Lower leg skin (tissue), 4 donors: ENCODE results near the gene NKD1. TPM values are rescaled to one million over a fixed set of nuclear protein-coding genes. Genes with fewer than 3 reads are reported as not detected.
"Not testable (repeated sequence)": the region's sequence is repeated elsewhere in the genome, so short reads cannot be mapped to it uniquely, and the experiment has no call there.

ENCODE experiments used
- DNase-seq, 2 donors: peaks; one replicate each; pipeline ENCODE4 v3.0.0-alpha.2; 2019; ENCODE audit warnings: low spot score in 2 of 2
- H3K4me3 ChIP-seq: fragments of 200-600 bp; sonication (generic); 2 replicates; pipeline ENCODE4 v1.5.1; 2017; ENCODE audit warnings: mild to moderate bottlenecking, low read depth; ENCODE audit not compliant: poor library complexity, severe bottlenecking
- POLR2A ChIP-seq, 2 donors: fragments of 450-650 bp; IDR thresholded peaks; one replicate each; pipeline ENCODE4 v1.6.1; 2016 to 2017; ENCODE audit warnings: antibody characterized with exemption in 2 of 2, mild to moderate bottlenecking in 1 of 2, moderate library complexity in 1 of 2
- WGBS, 2 donors: methylation state at CpG; one replicate each; pipeline ENCODE4 v1.1.5; 2018; 5-methylcytosine and 5-hydroxymethylcytosine counted together
- intact Hi-C: fragments of 100-400 bp; cut with DNase I; formaldehyde crosslinking; loops from one replicate; pipeline ENCODE4 v1.15.0; 2023; ENCODE audit warnings: low total_unique reads
- total RNA-seq, 4 donors: library from RNA; depleted of rRNA; stranded (reverse); fragments of >200 nt; gene quantifications; one replicate each; pipeline ENCODE4 v1.1.0, GENCODE V29; 2016
- TF ChIP-seq, protein P1 (sequence below), 3 donors: fragments of 450-650 bp; IDR thresholded peaks; one replicate each; pipeline ENCODE4 v1.5.1; 2016; ENCODE audit warnings: antibody characterized with exemption in 3 of 3, mild to moderate bottlenecking in 3 of 3, moderate library complexity in 2 of 3

NKD1 gene
- total RNA-seq, 4 donors from 2014 or later, result 5.1 to 15.2 (median 7.2) TPM

DNA sequence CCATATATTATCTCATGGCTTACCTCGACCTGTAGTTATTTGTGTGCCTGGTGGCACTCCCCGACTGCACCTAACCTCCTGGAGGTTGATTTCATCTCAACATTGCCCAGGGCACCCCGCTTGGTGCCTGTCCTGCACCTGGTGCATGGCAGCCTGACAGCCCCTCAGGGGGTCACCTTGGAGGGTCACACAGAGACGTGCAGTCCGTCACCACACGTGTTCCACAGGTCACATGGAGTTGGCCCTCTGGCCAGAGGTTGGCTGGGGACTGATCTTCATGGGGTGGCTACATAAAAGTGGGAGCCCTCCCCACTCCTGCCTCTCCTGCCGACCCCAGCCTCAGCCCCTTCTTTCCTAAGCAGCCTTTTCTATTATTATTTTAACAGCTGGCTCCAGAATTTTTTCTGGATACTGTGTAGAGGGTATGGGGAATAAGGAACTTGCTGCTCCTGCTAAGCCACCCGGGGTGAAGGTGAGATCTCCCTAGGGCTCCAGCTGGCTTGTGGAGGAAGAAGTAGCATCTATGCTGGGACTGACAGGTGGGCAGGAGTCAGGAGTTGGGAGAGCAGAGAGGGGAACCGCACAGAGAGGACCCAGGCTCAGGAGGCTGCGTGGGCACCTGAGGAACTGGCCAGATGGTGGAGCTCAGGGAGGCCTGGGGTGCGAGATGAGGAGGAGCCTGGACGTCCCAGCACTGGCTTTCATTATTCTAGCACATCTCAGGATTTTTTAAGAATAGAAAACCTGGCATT, 12.5 kb upstream of the NKD1 start:
- WGBS, 2 donors, result 80 to 84% methylated on average over 12 of the region's 12 CpGs
- intact Hi-C loops, result no loop called here
- peak in 1 of 2 donors; percentile 65 for DNase-seq
- H3K4me3 ChIP-seq, result no peak overlapping the region
- TF ChIP-seq, protein P1, sequence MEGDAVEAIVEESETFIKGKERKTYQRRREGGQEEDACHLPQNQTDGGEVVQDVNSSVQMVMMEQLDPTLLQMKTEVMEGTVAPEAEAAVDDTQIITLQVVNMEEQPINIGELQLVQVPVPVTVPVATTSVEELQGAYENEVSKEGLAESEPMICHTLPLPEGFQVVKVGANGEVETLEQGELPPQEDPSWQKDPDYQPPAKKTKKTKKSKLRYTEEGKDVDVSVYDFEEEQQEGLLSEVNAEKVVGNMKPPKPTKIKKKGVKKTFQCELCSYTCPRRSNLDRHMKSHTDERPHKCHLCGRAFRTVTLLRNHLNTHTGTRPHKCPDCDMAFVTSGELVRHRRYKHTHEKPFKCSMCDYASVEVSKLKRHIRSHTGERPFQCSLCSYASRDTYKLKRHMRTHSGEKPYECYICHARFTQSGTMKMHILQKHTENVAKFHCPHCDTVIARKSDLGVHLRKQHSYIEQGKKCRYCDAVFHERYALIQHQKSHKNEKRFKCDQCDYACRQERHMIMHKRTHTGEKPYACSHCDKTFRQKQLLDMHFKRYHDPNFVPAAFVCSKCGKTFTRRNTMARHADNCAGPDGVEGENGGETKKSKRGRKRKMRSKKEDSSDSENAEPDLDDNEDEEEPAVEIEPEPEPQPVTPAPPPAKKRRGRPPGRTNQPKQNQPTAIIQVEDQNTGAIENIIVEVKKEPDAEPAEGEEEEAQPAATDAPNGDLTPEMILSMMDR (IDR thresholded peaks at IDR 0.05), result no peak

DNA sequence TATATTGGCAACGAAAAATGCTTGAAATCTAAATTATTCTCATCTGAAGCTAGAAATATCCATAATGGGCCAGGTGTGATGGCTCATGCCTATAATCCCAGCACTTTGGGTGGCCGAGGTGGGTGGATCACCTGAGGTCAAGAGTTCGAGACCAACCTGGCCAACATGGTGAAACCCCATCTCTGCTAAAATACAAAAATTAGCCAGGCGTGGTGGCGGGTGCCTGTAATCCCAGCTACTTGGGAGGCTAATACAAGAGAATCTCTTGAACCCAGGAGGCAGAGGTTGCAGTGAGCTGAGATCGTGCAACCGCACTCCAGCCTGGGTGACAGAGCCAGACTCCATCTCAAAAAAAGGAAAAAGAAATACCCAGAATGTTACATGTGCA, 11.9 kb upstream of the NKD1 start:
- peak in 1 of 2 donors; percentile 65 for DNase-seq
- not testable (repeated sequence) for H3K4me3 ChIP-seq

GRCh38 chr16:50537533-50538290, 10.5 kb upstream of the NKD1 start:
- TF ChIP-seq POLR2A (IDR thresholded peaks at IDR 0.05), result no peak
- TF ChIP-seq, protein P1 (IDR thresholded peaks at IDR 0.05), result no peak
- no peak overlapping the region for H3K4me3 ChIP-seq
- WGBS, 2 donors, result 86 to 89% methylated on average over 8 of the region's 8 CpGs
- intact Hi-C loops, result no loop called here
- DNase-seq, result peak in 1 of 2 donors; percentile 52

More for the DNA sequence above, 11.9 kb upstream of the NKD1 start:
- intact Hi-C loops, result not testable (repeated sequence)
- WGBS, 2 donors, result 90 to 94% methylated on average over 7 of the region's 7 CpGs

DNA sequence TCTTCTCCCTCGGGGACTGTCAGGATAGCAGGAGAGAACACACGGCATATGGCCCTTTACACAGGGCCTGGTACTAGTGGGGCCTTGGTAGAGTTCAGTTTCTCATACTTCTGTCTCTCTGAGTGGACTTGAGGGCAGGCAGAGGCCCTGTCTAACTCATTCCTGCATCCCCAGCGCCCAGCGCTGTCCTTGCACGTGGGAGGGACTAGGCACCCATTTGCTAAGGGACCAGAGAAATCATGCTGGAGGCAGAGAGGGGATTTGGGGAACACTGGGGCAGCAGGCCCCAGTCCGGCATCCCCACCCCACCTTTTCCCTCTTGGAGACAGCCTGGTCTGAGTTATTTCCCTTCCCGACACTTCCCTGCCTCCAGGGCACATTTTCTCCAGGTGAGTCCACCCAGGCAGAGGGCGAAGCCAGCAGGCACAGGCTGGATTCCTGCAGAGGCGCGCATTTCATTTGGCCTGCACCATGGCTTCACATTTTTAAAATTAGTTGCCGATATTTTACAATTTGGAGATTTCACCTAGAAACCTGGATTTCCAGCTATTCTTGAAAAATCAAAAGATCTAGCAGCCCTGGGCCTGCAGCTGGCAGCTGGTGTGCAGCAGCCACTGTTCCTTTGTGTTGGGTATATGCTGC, 9.7 kb upstream of the NKD1 start:
- no peak for TF ChIP-seq POLR2A (IDR thresholded peaks at IDR 0.05)
- TF ChIP-seq, protein P1 (IDR thresholded peaks at IDR 0.05), result no peak
- DNase-seq, result peak in 1 of 2 donors; percentile 75
- intact Hi-C loops, result no loop called here
- WGBS, 2 donors, result 65 to 69% methylated on average over 11 of the region's 11 CpGs
- H3K4me3 ChIP-seq, result no peak overlapping the region

- intact Hi-C loops, result no loop called here
These were observed 9.0 kb upstream of the NKD1 start for GRCh38 chr16:50539053-50539695.

More at GRCh38 chr16:50539053-50539695, 9.0 kb upstream of the NKD1 start:
- DNase-seq, result peak in 1 of 2 donors; percentile 78
- no peak for TF ChIP-seq POLR2A (IDR thresholded peaks at IDR 0.05)
- TF ChIP-seq, protein P1 (IDR thresholded peaks at IDR 0.05), result peak in 1 of 3 donors; percentile 22
- no peak overlapping the region for H3K4me3 ChIP-seq
- WGBS, 2 donors, result 71 to 76% methylated on average over 17 of the region's 17 CpGs
